Measurements from ENCODE around the gene OR6N1.

DNA sequence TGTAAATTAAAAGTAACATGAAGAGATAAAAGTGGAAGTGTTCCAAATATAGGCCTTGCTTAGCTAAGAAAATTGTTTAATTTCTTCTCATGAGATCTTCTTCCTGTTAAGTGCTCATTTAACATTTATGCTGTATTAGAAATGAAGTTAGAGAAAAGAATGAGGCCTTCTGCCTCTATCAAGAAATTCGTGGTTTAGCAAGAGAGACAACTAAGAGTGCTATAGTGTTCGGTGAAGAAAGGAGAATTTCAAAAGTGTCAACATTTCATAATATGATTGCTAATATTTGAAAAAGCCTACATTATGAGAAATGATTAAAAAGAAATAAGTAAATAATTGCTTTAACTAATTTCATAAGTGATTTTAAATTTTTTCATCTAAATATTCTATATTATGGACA is 40.3 kb upstream of the OR6N1 start:
- no peak for TF ChIP-seq SMC3 (IDR thresholded peaks at IDR 0.05; ENCODE audit: low read depth, low read length)
- no peak for TF ChIP-seq CTCF (IDR thresholded peaks at IDR 0.05)
- TF ChIP-seq, protein P1, sequence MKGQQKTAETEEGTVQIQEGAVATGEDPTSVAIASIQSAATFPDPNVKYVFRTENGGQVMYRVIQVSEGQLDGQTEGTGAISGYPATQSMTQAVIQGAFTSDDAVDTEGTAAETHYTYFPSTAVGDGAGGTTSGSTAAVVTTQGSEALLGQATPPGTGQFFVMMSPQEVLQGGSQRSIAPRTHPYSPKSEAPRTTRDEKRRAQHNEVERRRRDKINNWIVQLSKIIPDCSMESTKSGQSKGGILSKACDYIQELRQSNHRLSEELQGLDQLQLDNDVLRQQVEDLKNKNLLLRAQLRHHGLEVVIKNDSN (IDR thresholded peaks at IDR 0.05; ENCODE audit: borderline replicate concordance, low read depth), result no peak
- no peak for TF ChIP-seq EZH2phosphoT487 (IDR thresholded peaks at IDR 0.05; ENCODE audit: borderline replicate concordance, low read depth)
- no peak for TF ChIP-seq RFX5 (IDR thresholded peaks at IDR 0.05; ENCODE audit: low read length)
- TF ChIP-seq REST (IDR thresholded peaks at IDR 0.05; ENCODE audit: low read depth, low read length), result no peak
- no peak for TF ChIP-seq PBX3 (IDR thresholded peaks at IDR 0.05)

Data from SK-N-SH (cell line).